HuH-7 (cell line): Measurements from ENCODE around the gene SV2B.

Source experiments
- DNase-seq: peaks from one replicate; pipeline ENCODE4 v3.0.0; 2011; ENCODE audit warnings: low spot score

Gene SV2B

GRCh38 chr15:91193378-91193720 is 93.3 kb downstream of the SV2B start:
- no peak for DNase-seq

DNA sequence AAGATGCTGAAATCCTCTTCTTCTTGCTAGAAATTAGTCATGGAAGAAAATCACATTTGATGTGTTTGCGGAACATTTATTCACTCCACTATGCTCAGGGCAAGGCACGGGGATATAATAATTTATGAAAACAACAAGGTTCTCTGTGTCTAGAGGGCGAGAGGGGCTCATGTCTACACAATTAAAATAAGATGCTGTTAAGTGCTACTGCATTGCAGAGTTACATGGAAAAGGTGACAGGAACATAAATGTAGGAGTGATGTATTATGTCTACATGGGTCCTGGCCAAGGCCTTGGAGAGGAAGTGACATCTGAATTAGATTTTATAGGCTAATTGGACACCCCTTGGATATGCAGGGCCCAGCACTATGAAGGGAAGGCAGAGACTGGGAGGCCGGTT is 96.1 kb downstream of the SV2B start:
- DNase-seq, result no peak

DNA sequence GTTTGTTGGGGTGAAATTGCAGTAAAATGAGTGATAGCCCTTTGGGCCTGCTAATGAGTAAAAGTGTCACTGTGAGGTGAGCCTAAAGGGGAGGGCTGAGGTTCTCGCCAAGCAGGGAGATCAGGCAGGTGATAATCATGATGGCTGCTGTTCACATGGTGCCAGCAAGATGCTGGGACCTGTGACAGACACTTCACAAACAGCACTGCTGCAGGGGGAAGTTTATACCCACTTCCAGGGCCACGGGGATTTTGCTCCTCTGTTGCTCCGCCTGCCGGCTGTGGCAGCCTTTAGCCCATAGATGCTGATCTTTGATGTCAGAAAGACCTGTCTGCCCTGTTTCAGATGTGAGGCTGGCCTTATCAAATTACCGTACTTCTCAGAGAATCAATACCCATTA is 96.7 kb downstream of the SV2B start:
- DNase-seq, result no peak

DNA sequence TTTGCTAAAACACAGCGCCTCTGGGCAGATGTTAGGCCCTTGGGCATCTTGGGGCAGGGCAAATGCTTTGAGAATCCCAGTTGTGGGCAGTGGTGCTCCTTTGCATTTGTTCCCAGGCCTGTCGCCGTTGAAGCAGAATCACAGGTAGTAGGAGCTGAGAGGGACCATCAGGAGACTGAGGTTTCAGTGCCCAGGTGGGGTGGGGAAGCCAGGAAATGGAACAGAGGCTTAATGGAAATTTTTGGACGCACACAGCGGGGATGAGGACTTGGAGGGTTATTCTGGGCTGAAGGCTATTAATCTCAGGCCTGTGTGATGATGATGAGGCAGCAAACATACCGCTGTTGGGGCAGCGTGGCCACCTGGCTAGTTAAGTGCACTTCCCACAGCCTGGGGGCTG is 99.5 kb downstream of the SV2B start:
- no peak for DNase-seq

DNA sequence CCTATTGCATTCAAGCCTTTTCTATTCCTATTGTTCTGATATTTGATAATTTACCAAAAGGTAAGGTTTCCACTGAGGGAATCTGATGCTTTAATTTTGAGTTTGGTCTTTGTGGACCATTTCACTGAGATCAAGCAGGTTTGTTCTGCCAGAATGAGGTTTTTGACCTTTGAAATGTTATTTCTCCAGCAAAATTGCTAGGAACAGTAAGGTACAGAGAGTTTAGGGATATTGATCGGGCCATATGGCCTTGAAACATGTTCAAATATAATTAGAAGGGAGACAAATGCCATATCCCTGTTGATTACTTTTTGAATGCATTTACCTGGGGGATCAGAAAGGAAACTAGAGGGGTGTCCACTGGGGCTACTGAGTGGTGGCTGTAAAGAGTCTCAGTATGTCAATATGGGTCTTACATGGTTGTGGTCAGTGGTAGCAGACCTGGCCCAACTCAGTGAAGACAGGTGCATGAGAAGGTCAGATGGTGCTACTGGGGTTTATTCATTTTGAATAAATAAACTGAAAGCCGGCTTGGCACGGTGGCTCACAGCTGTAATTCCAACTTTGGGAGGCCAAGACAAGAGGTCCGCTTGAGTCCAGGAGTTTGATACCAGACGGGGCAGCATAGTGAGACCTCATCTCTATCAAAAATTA is 100.2 kb downstream of the SV2B start:
- DNase-seq, result no peak

DNA sequence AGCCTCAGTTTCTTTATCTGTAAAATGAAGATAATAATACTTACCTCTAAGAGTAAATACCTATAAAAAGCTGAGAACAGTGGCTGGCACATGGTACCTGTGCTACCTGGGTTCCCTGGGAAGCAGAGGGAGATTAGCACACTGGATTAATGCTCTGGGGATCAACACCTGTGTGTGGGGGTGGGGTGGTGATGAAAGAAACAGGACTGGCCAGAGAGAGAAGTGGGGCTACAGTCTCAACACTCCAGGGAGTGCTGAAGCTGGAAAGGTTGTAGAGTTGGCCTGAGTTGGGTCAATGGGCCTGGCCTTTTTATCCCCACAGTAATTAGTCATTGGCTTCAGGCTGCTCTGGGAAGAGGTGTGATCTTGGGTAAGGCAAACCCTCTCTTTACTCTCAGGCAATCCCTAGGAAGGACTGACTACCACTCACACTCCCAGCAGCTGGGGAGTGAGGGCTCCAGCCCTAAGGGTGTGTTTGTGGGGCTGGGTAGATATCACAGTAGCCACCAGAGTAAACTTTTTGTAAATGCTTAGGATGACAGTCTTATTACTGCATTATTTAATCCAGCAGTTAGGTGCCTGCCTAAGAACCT is 102.5 kb downstream of the SV2B start:
- DNase-seq, result no peak

- no peak for DNase-seq
Observed at GRCh38 chr15:91203619-91204203, 103.7 kb downstream of the SV2B start.

- DNase-seq, result no peak
Observed at GRCh38 chr15:91208371-91208770, 108.3 kb downstream of the SV2B start.

GRCh38 chr15:91209318-91209717 is 109.3 kb downstream of the SV2B start:
- no peak for DNase-seq

- DNase-seq, result no peak
Observed at GRCh38 chr15:91209726-91210125, 109.7 kb downstream of the SV2B start.

DNA sequence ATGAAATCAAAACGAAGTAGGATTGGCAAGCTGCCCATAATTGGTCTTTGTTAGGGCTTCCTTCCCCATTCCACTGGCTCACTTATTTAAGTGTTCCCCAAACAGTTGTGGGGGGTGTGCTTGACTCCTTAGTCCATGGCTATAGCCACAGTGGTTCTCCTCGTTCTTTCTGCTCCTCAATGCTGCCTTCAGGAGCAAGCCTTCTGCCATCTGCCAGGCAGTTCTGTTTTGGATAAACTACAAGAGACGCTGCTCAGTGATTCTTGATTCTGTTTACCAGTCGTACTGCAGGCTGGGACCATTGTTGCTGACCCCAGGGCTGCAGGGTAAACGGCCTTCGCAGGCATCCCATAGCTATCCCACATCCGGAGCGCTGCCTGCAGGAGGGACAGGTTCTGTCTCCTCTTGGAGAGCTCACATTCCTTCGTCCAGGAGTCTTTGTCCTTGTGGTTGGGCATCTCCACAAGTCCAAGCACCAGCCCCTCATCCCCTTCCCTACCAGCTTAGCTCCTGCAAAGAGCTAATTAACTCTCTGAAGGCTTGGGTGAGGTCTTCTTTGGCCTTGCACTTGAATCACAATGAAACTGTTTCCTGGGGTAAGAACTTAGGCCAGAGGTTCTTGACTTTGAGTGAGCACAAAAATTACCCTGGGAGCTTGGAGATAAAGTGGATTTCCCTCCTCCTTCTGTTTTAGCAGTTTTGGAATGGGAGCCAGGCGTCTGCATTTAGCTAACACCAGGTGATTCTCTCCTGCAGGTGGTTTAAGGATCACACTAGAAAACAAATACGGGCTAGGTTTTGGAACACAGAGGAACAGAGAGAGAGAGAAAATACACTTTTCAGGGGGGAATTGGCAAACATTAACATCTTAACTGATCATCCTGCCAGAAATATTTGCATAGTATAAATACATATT is 114.9 kb downstream of the SV2B start:
- no peak for DNase-seq

GRCh38 chr15:91216000-91216399 is 115.9 kb downstream of the SV2B start:
- no peak for DNase-seq

- no peak for DNase-seq
Observed at GRCh38 chr15:91219206-91219605, 119.1 kb downstream of the SV2B start.

- DNase-seq, result no peak
Observed at GRCh38 chr15:91222052-91222451, 122.0 kb downstream of the SV2B start.

GRCh38 chr15:91223863-91224262 is 123.8 kb downstream of the SV2B start:
- no peak for DNase-seq

DNA sequence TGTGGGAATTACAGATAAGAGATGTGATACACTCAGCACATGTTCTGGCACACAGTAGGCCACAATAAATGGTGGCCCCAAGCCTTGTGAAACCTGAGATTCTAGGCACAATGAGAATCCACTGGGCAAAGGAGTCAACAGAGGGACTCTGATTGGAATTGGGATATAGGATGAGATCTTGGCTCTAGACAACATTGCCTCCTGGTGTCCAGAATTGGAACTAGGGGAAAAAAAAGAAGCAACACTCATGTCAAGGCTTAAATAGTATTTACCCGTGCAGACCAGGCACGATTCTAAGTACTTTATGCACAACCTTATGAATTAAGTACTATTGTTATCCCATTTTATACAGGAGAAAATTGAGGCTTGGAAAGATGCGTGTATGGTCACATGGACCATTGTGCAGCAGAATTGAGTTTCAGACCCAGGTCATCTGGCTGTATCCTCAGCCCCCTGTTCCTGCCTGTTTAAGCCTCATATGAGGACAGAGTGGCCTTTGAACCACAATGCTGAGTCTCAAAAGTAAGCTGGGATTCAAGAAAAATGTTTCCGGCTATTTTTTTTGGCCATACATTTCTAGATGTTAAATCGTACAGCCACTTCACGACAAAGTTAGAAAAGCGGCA is 124.8 kb downstream of the SV2B start:
- peak; percentile 51 for DNase-seq

- no peak for DNase-seq
Observed at GRCh38 chr15:91225741-91226140, 125.7 kb downstream of the SV2B start.

DNA sequence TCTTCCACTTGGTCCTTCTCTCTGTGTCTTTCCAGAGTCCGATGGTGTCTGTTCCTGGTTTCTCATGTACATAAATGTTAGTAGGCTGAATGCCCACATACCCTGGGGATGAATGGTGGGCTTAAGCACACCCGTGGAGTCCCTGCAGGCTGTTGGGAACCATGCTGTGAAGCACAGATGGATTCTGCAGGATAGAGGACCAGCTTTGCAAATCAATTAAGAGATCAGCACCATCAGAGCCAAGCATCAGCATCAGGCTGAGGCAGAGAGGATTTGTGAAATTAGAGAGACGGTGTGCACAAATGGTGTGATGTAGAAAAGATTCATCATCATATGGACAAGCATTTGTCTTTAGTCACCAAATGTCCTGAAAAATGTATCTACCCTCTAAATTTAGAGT is 127.1 kb downstream of the SV2B start:
- no peak for DNase-seq

- DNase-seq, result no peak
Observed at GRCh38 chr15:91227766-91228165, 127.7 kb downstream of the SV2B start.

DNA sequence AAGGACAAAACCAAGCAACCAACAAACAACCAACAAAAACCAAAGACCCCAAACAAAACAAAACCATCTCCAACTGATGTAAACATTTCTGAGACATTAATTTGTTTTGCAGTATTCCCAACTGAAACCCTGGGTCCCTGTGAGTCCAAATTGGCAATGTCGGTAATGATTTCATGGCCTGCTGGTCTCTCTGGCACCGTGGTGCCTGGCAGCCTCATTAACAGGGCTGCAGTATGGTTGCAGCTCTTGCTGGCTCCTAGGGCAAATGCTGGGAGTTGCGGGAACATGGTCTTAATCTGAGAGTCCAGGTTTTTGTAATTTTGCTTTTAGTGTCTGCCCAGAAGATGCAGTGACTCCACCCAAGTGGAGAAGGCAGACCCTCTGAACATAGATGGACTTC is 128.3 kb downstream of the SV2B start:
- DNase-seq, result no peak

GRCh38 chr15:91228890-91229289 is 128.8 kb downstream of the SV2B start:
- DNase-seq, result no peak

DNA sequence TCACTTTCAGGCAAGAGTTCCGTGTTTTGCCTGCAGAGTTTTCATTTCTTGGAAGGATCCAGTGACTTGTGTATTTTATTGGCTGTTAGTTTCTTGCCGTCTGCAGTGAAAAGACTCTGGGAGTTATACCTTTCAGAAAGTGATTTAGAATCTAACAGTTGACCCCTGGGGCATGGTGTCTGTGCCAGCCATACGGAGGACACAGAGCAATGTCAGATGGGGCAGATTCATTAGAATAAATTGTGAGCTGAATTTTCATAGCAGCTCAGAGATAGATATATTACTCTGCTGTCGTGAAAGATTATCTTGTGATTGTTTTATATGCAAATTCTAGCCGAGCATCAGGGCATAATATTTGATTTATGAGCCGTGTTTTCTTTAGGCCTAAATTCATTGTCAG is 131.6 kb downstream of the SV2B start:
- DNase-seq, result no peak
